ENCODE results near the gene RALGPS1.

The RALGPS1 gene

DNA sequence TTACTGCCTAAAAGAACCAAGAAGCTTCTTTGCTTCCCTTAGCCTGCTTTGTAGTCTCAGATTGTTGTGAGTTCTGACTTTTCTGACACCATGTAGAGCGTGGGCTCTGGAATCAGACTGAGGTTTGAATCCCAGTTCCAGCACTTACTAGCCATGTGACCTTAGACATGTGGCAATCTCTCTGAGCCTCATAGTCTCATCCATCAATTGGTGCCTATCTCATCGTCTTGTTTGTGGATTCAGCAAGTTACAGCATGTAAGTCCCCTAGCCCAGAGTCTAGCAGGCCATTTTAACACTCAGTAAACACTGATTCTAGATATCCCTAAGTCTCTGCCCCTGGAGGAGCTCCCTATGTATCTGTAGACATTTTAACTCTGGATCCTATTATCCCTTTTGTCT is 113.1 kb downstream of the RALGPS1 start:
- Histone ChIP-seq H4K20me1 (ENCODE audit: insufficient read depth, low read length) (no peaks in the 10 kb centered on the region), H3K9me3 (replicated peaks; ENCODE audit: insufficient read depth, low read length) (no peaks in the 10 kb centered on the region), H3K36me3 (replicated peaks; ENCODE audit: insufficient read depth, low read length) (no peaks in the 10 kb centered on the region), H3K4me2 (ENCODE audit: low read depth, low read length) (no peak overlapping the region), H3K79me2 (ENCODE audit: low read length) (no peaks in the 10 kb centered on the region), H3K9me2 (replicated peaks; ENCODE audit: insufficient read depth, low read length) (no peaks in the 10 kb centered on the region), H3K9ac (ENCODE audit: low read length) (no peak overlapping the region), H2AFZ (ENCODE audit: low read length) (no peak overlapping the region), H3F3A (ENCODE audit: insufficient read depth, low read length) (no peaks in the 10 kb centered on the region), H3K4me1 (ENCODE audit: low read length) (peaks cover 8% of the 10 kb centered on the region; the same call in 1 of the 2 replicates), H3K27me3 (replicated peaks; ENCODE audit: insufficient read depth, low read length) (no peaks in the 10 kb centered on the region), H3K27ac (ENCODE audit: low read length) (no peak overlapping the region), H3K4me3 (ENCODE audit: low read length) (no peak overlapping the region)
- DNase-seq, result no peak
- no peak for TF ChIP-seq EZH2 (optimal IDR thresholded peaks at IDR 0.05; ENCODE audit: low read depth, low read length)
- TF ChIP-seq, protein P1, sequence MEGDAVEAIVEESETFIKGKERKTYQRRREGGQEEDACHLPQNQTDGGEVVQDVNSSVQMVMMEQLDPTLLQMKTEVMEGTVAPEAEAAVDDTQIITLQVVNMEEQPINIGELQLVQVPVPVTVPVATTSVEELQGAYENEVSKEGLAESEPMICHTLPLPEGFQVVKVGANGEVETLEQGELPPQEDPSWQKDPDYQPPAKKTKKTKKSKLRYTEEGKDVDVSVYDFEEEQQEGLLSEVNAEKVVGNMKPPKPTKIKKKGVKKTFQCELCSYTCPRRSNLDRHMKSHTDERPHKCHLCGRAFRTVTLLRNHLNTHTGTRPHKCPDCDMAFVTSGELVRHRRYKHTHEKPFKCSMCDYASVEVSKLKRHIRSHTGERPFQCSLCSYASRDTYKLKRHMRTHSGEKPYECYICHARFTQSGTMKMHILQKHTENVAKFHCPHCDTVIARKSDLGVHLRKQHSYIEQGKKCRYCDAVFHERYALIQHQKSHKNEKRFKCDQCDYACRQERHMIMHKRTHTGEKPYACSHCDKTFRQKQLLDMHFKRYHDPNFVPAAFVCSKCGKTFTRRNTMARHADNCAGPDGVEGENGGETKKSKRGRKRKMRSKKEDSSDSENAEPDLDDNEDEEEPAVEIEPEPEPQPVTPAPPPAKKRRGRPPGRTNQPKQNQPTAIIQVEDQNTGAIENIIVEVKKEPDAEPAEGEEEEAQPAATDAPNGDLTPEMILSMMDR (IDR thresholded peaks at IDR 0.05; ENCODE audit: low read length), result no peak
- no peak for TF ChIP-seq EZH2phosphoT487 (IDR thresholded peaks at IDR 0.05; ENCODE audit: low read length)

DNA sequence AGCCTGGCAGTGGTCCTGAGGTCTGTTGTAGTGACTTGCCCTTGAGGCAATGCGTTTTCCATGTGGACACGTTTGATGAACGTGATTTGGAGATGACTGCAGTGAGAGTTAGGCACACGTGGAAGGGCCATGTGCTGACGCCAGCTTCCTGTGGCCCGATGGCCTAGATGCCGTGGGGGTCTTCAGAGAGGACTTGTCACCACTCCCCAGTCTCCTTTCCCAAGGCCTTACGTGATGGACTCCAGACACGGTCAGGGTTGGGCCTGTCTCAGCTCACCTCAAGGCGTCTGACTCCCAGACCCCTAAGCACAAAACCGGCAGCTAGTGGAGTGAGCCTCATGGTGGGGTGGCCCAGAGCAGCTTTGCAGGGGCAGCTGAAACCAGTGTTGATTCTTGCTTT is 115.0 kb downstream of the RALGPS1 start:
- no peak overlapping the region for H3K4me2 ChIP-seq (ENCODE audit: low read depth, low read length)
- H3K4me1 ChIP-seq (ENCODE audit: low read length), result no peaks in the 10 kb centered on the region
- H3K9me3 ChIP-seq (replicated peaks; ENCODE audit: insufficient read depth, low read length), result no peaks in the 10 kb centered on the region
- H3K9me2 ChIP-seq (replicated peaks; ENCODE audit: insufficient read depth, low read length), result no peaks in the 10 kb centered on the region
- no peaks in the 10 kb centered on the region for H3K36me3 ChIP-seq (replicated peaks; ENCODE audit: insufficient read depth, low read length)
- no peak overlapping the region for H2AFZ ChIP-seq (ENCODE audit: low read length)
- no peak overlapping the region for H3K4me3 ChIP-seq (ENCODE audit: low read length)
- H3K27me3 ChIP-seq (replicated peaks; ENCODE audit: insufficient read depth, low read length), result no peaks in the 10 kb centered on the region
- no peaks in the 10 kb centered on the region for H3K79me2 ChIP-seq (ENCODE audit: low read length)
- DNase-seq, result no peak
- H3F3A ChIP-seq (ENCODE audit: insufficient read depth, low read length), result no peaks in the 10 kb centered on the region
- no peak overlapping the region for H3K9ac ChIP-seq (ENCODE audit: low read length)
- H4K20me1 ChIP-seq (ENCODE audit: insufficient read depth, low read length), result no peaks in the 10 kb centered on the region
- TF ChIP-seq, protein P1 (IDR thresholded peaks at IDR 0.05; ENCODE audit: low read length), result no peak
- TF ChIP-seq EZH2 (optimal IDR thresholded peaks at IDR 0.05; ENCODE audit: low read depth, low read length) (no peak), EZH2phosphoT487 (IDR thresholded peaks at IDR 0.05; ENCODE audit: low read length) (no peak)
- H3K27ac ChIP-seq (ENCODE audit: low read length), result no peak overlapping the region

DNA sequence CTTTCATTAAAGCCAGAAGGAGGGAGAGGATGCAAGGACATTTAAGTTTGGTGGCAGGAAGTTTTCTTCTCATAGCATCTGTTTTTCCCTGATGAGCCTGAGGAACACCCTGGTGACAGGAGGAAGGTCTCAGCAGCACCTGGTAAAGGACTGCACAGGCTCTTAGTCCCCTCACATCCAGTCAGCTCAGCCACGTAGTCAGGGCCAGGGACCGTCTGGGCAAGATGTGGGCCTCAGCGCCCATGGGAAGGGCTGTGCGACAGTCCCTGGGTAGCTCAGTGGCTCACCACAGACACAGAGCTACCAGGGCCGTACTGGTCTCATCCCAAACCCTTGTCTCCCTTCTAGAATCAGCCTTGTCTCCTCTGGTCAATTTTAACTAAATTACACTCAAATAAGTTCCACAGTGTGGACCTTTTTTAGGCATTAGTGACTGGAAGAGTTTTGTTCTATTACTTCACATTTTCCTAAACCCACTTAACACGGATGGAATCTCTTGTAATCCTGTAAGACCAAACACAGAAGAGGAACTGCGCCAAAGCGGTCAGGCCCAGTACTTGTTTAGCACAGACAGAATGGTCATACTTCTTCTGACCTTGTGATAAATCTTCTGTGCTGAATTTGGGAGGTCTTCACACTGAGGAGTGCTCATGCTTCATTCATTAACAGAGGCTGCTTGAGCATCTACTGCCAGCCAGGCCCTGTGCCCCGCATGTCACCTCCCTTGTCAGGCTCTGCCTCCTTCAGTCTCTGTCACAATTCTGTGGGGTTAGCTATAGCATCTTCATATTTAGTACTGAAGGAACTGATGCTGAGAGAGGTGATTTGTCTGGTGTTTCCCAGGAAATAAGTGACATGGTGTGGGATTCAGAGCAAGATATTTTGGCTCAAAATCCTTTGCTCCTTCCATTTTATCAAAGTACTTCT is 116.5 kb downstream of the RALGPS1 start:
- H3K27ac ChIP-seq (ENCODE audit: low read length), result no peak overlapping the region
- H2AFZ ChIP-seq (ENCODE audit: low read length), result no peak overlapping the region
- no peaks in the 10 kb centered on the region for H3K36me3 ChIP-seq (replicated peaks; ENCODE audit: insufficient read depth, low read length)
- TF ChIP-seq, protein P1 (IDR thresholded peaks at IDR 0.05; ENCODE audit: low read length), result no peak
- TF ChIP-seq EZH2phosphoT487 (IDR thresholded peaks at IDR 0.05; ENCODE audit: low read length) (no peak), EZH2 (optimal IDR thresholded peaks at IDR 0.05; ENCODE audit: low read depth, low read length) (no peak)
- no peak overlapping the region for H3K9ac ChIP-seq (ENCODE audit: low read length)
- no peaks in the 10 kb centered on the region for H3K79me2 ChIP-seq (ENCODE audit: low read length)
- H3F3A ChIP-seq (ENCODE audit: insufficient read depth, low read length), result no peaks in the 10 kb centered on the region
- no peaks in the 10 kb centered on the region for H3K27me3 ChIP-seq (replicated peaks; ENCODE audit: insufficient read depth, low read length)
- no peaks in the 10 kb centered on the region for H3K9me3 ChIP-seq (replicated peaks; ENCODE audit: insufficient read depth, low read length)
- H3K4me2 ChIP-seq (ENCODE audit: low read depth, low read length), result no peak overlapping the region
- no peaks in the 10 kb centered on the region for H3K9me2 ChIP-seq (replicated peaks; ENCODE audit: insufficient read depth, low read length)
- no peaks in the 10 kb centered on the region for H3K4me1 ChIP-seq (ENCODE audit: low read length)
- DNase-seq, result no peak
- H3K4me3 ChIP-seq (ENCODE audit: low read length), result no peak overlapping the region
- no peaks in the 10 kb centered on the region for H4K20me1 ChIP-seq (ENCODE audit: insufficient read depth, low read length)
